ENCODE measurements around the gene ZER1.
"Not testable (repeated sequence)": the region's sequence is repeated elsewhere in the genome, so short reads cannot be mapped to it uniquely, and the experiment has no call there.

Gene ZER1

GRCh38 chr9:128693738-128694137 is 78.0 kb downstream of the ZER1 start:
- DNase-seq (ENCODE audit: low read depth in 2 of 2) = not testable (repeated sequence)

- no peak for DNase-seq (ENCODE audit: low read depth in 2 of 2)
These were observed 81.1 kb downstream of the ZER1 start for GRCh38 chr9:128690684-128691034.

GRCh38 chr9:128689820-128690683 is 81.7 kb downstream of the ZER1 start:
- peak in 1 of 2 donors; percentile 27 for DNase-seq (ENCODE audit: low read depth in 2 of 2)

- DNase-seq (ENCODE audit: low read depth in 2 of 2) = peak in 1 of 2 donors; percentile 27
These were observed 82.4 kb downstream of the ZER1 start for GRCh38 chr9:128689293-128689774.

GRCh38 chr9:128688501-128689292 is 83.0 kb downstream of the ZER1 start, which contains the start of gene SET:
TSS of gene SET (plus strand) at chr9:128689222. CDS start at chr9:128689583, 361 bp downstream.
- DNase-seq (ENCODE audit: low read depth in 2 of 2) = peak; percentile 85 to 89

GRCh38 chr9:128687453-128687852 is 84.3 kb downstream of the ZER1 start:
- DNase-seq (ENCODE audit: low read depth in 2 of 2) = no peak

GRCh38 chr9:128685636-128686489 is 85.9 kb downstream of the ZER1 start:
- DNase-seq (ENCODE audit: low read depth in 2 of 2) = no peak

GRCh38 chr9:128684325-128685199 is 87.2 kb downstream of the ZER1 start:
- DNase-seq (ENCODE audit: low read depth in 2 of 2) = peak; percentile 41 to 55

GRCh38 chr9:128684065-128684324 is 87.7 kb downstream of the ZER1 start:
- DNase-seq (ENCODE audit: low read depth in 2 of 2) = no peak

GRCh38 chr9:128683340-128684064 is 88.2 kb downstream of the ZER1 start:
- no peak for DNase-seq (ENCODE audit: low read depth in 2 of 2)
